GM23248 (cell line): ENCODE measurements around the gene SMPD3.

Experiments used
- EZH2 ChIP-seq: fragments of 200-600 bp; sonication (generic); IDR thresholded peaks from 2 replicates; pipeline ENCODE4 v1.6.1; 2018; ENCODE audit warnings: antibody characterized with exemption, mild to moderate bottlenecking; ENCODE audit not compliant: insufficient read depth, poor library complexity, severe bottlenecking
- EZH2phosphoT487 ChIP-seq: fragments of 200-600 bp; sonication (generic); IDR thresholded peaks from 2 replicates; pipeline ENCODE4 v1.6.1; 2018; ENCODE audit warnings: antibody characterized with exemption, moderate library complexity, mild to moderate bottlenecking, low read depth; ENCODE audit not compliant: insufficient read depth

DNA sequence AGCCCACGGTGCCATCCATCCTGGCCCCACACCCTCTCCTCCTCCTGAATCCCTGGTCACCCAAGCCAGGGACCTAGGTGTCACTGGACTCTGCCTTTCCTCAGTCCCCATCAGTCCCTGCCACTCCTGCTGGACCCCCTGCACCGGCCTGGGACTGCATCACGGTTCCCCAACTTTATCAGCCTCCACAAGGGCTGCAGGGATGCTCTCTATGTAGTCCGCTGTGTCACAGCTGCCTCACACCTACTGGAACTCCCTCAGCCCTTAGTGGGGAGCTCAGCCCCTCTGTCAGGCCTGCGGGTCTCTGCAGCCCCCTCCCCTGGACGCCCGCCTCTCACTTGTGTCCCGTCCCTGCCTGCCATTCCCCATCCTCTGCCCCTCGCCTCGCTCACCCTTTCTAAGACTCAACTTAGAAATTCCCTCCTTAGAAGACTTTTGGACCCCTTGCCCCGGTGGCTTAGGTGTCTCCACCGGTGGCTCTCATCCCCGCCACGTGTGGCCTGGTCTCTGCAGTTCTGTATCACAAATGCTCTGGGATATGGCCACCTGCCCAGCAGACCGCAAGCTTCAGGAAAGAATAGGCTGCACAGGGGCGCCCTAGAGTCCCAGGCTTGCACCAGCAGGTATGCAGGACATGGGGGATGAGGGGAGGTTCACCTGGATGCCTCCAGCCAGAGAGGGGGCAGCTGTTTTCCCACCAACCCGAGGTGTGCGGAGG lies 74.6 kb downstream of the SMPD3 start:
- no peak for TF ChIP-seq EZH2phosphoT487
- TF ChIP-seq EZH2 = no peak
